ENCODE measurements around the gene NFASC.

Gene NFASC

GRCh38 chr1:205046870-205047269 is 176.2 kb downstream of the NFASC start:
- DNase-seq: no peak

- no peak for DNase-seq
Measured at GRCh38 chr1:205047764-205048231, 177.1 kb downstream of the NFASC start.

- no peak for DNase-seq
Measured at GRCh38 chr1:205048382-205048781, 177.7 kb downstream of the NFASC start.

- no peak for DNase-seq
Measured at GRCh38 chr1:205049479-205049878, 178.8 kb downstream of the NFASC start.

- DNase-seq: no peak
Measured at GRCh38 chr1:205052690-205053089, 182.0 kb downstream of the NFASC start.

GRCh38 chr1:205053296-205053695 is 182.6 kb downstream of the NFASC start:
- DNase-seq: no peak

GRCh38 chr1:205054013-205054412 is 183.4 kb downstream of the NFASC start:
- no peak for DNase-seq

GRCh38 chr1:205056188-205056611 is 185.5 kb downstream of the NFASC start:
- DNase-seq: no peak

- no peak for DNase-seq
Measured at GRCh38 chr1:205056956-205057568, 186.4 kb downstream of the NFASC start.

- DNase-seq: no peak
Measured at GRCh38 chr1:205057808-205058575, 187.3 kb downstream of the NFASC start.

GRCh38 chr1:205058853-205059252 is 188.2 kb downstream of the NFASC start:
- DNase-seq: no peak

GRCh38 chr1:205059660-205060059 is 189.0 kb downstream of the NFASC start:
- no peak for DNase-seq

- no peak for DNase-seq
Measured at GRCh38 chr1:205060746-205061145, 190.1 kb downstream of the NFASC start.

GRCh38 chr1:205061227-205061626 is 190.6 kb downstream of the NFASC start:
- DNase-seq: no peak

GRCh38 chr1:205061665-205062069 is 191.0 kb downstream of the NFASC start:
- DNase-seq: peak; percentile 71

- no peak for DNase-seq
Measured at GRCh38 chr1:205062319-205062718, 191.7 kb downstream of the NFASC start.

GRCh38 chr1:205062895-205063294 is 192.2 kb downstream of the NFASC start:
- no peak for DNase-seq

- no peak for DNase-seq
Measured at GRCh38 chr1:205064301-205064700, 193.6 kb downstream of the NFASC start.

- DNase-seq: no peak
Measured at GRCh38 chr1:205064741-205065316, 194.2 kb downstream of the NFASC start.

GRCh38 chr1:205065666-205066065 is 195.0 kb downstream of the NFASC start:
- no peak for DNase-seq

GRCh38 chr1:205066141-205066818 is 195.6 kb downstream of the NFASC start:
- no peak for DNase-seq

GRCh38 chr1:205067031-205067430 is 196.4 kb downstream of the NFASC start:
- DNase-seq: no peak

- DNase-seq: no peak
Measured at GRCh38 chr1:205068001-205068400, 197.3 kb downstream of the NFASC start.
